Heart right ventricle (tissue), 16 donors: ENCODE results near the gene ELANE. TPM values are rescaled to one million over a fixed set of nuclear protein-coding genes. Genes with fewer than 3 reads are reported as not detected.

Experiments
- ATAC-seq, 8 donors: fragments of 200-7000 bp; cut with Tn5 transposase; one replicate each; pipeline ENCODE4 v1.9.1; 2020; ENCODE audit warnings: mild to moderate bottlenecking in 8 of 8, moderate library complexity in 8 of 8, moderate number of reproducible peaks in 1 of 8
- DNase-seq, 2 donors: peaks; one replicate each; pipeline ENCODE4 v3.0.0-alpha.2; 2020
- H3K27ac ChIP-seq, 10 donors: fragments of 200-600 bp; sonication (generic) in 2 of 10; one replicate each; pipeline versions ENCODE4 v1.5.0 to v1.8.0; 2020 to 2022; ENCODE audit warnings: mild to moderate bottlenecking in 3 of 10
- H3K27me3 ChIP-seq, 7 donors: fragments of 200-600 bp; one replicate each; pipeline ENCODE4 v1.8.0; 2021 to 2022; ENCODE audit warnings: mild to moderate bottlenecking in 2 of 7
- H3K36me3 ChIP-seq, 9 donors: fragments of 200-600 bp; sonication (generic) in 1 of 9; one replicate each; pipeline versions ENCODE4 v1.5.0 to v1.8.0; 2020 to 2022; ENCODE audit warnings: mild to moderate bottlenecking in 2 of 9
- H3K4me1 ChIP-seq, 9 donors: fragments of 200-600 bp; sonication (generic) in 1 of 9; one replicate each; pipeline versions ENCODE4 v1.5.0 to v1.8.0; 2020 to 2022; ENCODE audit warnings: mild to moderate bottlenecking in 4 of 9
- H3K4me3 ChIP-seq, 10 donors: fragments of 200-600 bp; sonication (generic) in 2 of 10; one replicate each; pipeline versions ENCODE4 v1.5.0 to v1.8.0; 2020 to 2022; ENCODE audit warnings: mild to moderate bottlenecking in 7 of 10, moderate library complexity in 2 of 10
- H3K9me3 ChIP-seq, 11 donors: fragments of 200-600 bp in 10 of 11; sonication (generic) in 2 of 11; one replicate each; pipeline versions ENCODE4 v1.5.0 to v1.8.0; 2013 to 2022; ENCODE audit warnings: mild to moderate bottlenecking in 2 of 11, control low read depth in 1 of 11, moderate library complexity in 1 of 11
- CTCF ChIP-seq, 9 donors: fragments of 200-600 bp; sonication (generic) in 2 of 9; IDR thresholded peaks; one replicate each; pipeline versions ENCODE4 v1.5.0 to v1.8.0; 2021 to 2022; ENCODE audit warnings: antibody characterized with exemption in 9 of 9, mild to moderate bottlenecking in 5 of 9, moderate library complexity in 1 of 9
- WGBS, 2 donors: extraction: QIAGEN DNeasy Blood & Tissue Kit; methylation state at CpG; one replicate each; pipeline ENCODE4 v1.1.7; 2013; ENCODE audit warnings: inconsistent platforms in 1 of 2; 5-methylcytosine and 5-hydroxymethylcytosine counted together
- intact Hi-C, 10 donors: fragments of 100-400 bp; cut with DNase I; formaldehyde crosslinking; loops; one replicate each; pipeline versions ENCODE4 v1.11.1 to v1.14.2; 2022
- polyA plus RNA-seq, 2 donors: library from polyadenylated mRNA; stranded (reverse); fragments of 200-250 nt; gene quantifications; one replicate each; pipeline ENCODE4 v1.2.3, GENCODE V29; 2013
- total RNA-seq, 10 donors: library from RNA; stranded (reverse); fragmentation: NEBNext Ultra II Directional in 3 of 10; extraction: Animal tissue kit (Norgen Biotek cat#: 25700) in 3 of 10; gene quantifications; one replicate each; pipeline versions ENCODE4 v1.2.1 to v1.2.4, GENCODE V29; 2021 to 2023
- donor health status: Arrhythmogenic right ventricular cardiomyopathy.
- donor health status: ischemic (EF 13 %, LVEDD 7.1; RV severe dilation, severe dysfunction).
- donor health status: healthy with polysubstance abuse.
- donor health status: DM: no; HTN: yes; CAD: no.
- donor health status: DM: no; HTN: no; CAD: no.
- donor health status: ischemic (EF 25% LVEDD 6.9; RV normal size, moderate dysfunction).
- donor health status: ischemic (EF 25% LVEDD 5.7; RV mildly dilated, moderate dysfunction).
- donor health status: healthy.
- donor health status: DM: yes; HTN: yes; CAD: no.
- donor health status: Ischemic cardiomyopathy.
- donor health status: ischemic (EF 35%, LVEDD 5.7; RV mildly dilated, moderate dysfunction).
- donor health status: nonischemic (EF 11% LVEDD 7.7; RV severe dilation, severe dysfunction).
- donor health status: DM: yes; HTN: yes; CAD: no.
- donor health status: PGD.
- donor health status: ischemic (EF 29% LVEDD 5.4; RV normal size, mild dysfunction).
- donor health status: nonischemic (EF 23%, LVEDD 6.1; RV moderate dilation, normal function).

Gene ELANE
- total and polyA plus RNA-seq, 12 donors: 0.26 to 5.4 (median 1.0) TPM; not detected in 3

DNA sequence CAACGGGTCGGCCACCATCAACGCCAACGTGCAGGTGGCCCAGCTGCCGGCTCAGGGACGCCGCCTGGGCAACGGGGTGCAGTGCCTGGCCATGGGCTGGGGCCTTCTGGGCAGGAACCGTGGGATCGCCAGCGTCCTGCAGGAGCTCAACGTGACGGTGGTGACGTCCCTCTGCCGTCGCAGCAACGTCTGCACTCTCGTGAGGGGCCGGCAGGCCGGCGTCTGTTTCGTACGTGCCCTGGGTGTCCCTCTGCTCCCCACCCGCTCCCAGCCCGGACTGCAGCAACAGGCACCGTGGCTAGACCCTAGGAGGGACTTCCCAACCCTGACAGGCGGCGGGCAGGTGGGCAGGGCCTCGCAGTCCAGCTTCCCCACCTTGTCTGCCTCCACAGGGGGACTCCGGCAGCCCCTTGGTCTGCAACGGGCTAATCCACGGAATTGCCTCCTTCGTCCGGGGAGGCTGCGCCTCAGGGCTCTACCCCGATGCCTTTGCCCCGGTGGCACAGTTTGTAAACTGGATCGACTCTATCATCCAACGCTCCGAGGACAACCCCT lies 3.5 kb downstream of the ELANE start:
- no peaks in the 10 kb centered on the region for H3K36me3 ChIP-seq
- WGBS, 2 donors: 74 to 75% methylated on average over 40 of the region's 40 CpGs
- no peak for DNase-seq
- H3K4me1 ChIP-seq: peaks cover 2 to 42% (median 9%) of the 10 kb centered on the region in 9 donors
- no peak overlapping the region for H3K27ac ChIP-seq
- no peak for TF ChIP-seq CTCF (IDR thresholded peaks at IDR 0.05)
- intact Hi-C loops: loop anchor here in 5 of 10 donors (2.0 to 10.0 kb wide), 8 partner anchors 61 to 129 kb away; partner anchors contain the start of genes WDR18 (in 2 of the 5), KISS1R (in 1 of the 5) and PTBP1 (in 1 of the 5)
- H3K9me3 ChIP-seq: no peaks in the 10 kb centered on the region
- H3K27me3 ChIP-seq: peaks cover 0 to 72% (median 51%) of the 10 kb centered on the region in 7 donors
- ATAC-seq: no peak
- H3K4me3 ChIP-seq: no peak overlapping the region

GRCh38 chr19:858284-858683 lies 6.2 kb downstream of the ELANE start:
- H3K4me1 ChIP-seq: peaks cover 0 to 35% (median 7%) of the 10 kb centered on the region in 9 donors
- TF ChIP-seq CTCF (IDR thresholded peaks at IDR 0.05): no peak
- H3K27me3 ChIP-seq: peaks cover 0 to 62% (median 44%) of the 10 kb centered on the region in 7 donors
- H3K4me3 ChIP-seq: no peak overlapping the region
- 77 to 81% methylated on average over 9 of the region's 9 CpGs for WGBS, 2 donors
- H3K36me3 ChIP-seq: no peaks in the 10 kb centered on the region
- ATAC-seq: no peak
- H3K9me3 ChIP-seq: no peaks in the 10 kb centered on the region
- H3K27ac ChIP-seq: peak overlapping the region in 2 of 10 donors; percentile 74 to 79
- intact Hi-C loops: loop anchor here in 5 of 10 donors (5.0 to 10.0 kb wide), 7 partner anchors 59 to 127 kb away; partner anchors contain the start of genes WDR18 (in 2 of the 5), KISS1R (in 1 of the 5) and PTBP1 (in 1 of the 5)
- DNase-seq: no peak

- intact Hi-C loops: loop anchor here in 5 of 10 donors (5.0 to 10.0 kb wide), 7 partner anchors 58 to 126 kb away; partner anchors contain the start of genes WDR18 (in 2 of the 5), KISS1R (in 1 of the 5) and PTBP1 (in 1 of the 5)
- Histone ChIP-seq H3K27me3 (peaks cover 0 to 58% (median 39%) of the 10 kb centered on the region in 7 donors), H3K9me3 (no peaks in the 10 kb centered on the region), H3K36me3 (no peaks in the 10 kb centered on the region), H3K4me3 (peak within 1 kb of the TSS; percentile 16 to 57 (median 46)), H3K27ac (peak within 1 kb of the TSS; percentile 8 to 86 (median 78)), H3K4me1 (peaks cover 0 to 44% (median 10%) of the 10 kb centered on the region in 9 donors)
- WGBS, 2 donors: 41 to 48% methylated on average over 24 of the region's 24 CpGs
- TF ChIP-seq CTCF (IDR thresholded peaks at IDR 0.05): no peak
- ATAC-seq (peak; percentile 56 to 72 (median 64)), DNase-seq (peak in 1 of 2 donors; percentile 81)
Observed at GRCh38 chr19:858868-859843, 7.1 kb downstream of the ELANE start, which contains the start of gene CFD. Gene CFD, plus strand, starts transcription at chr19:859664. Its CDS starts 26 bp downstream, at chr19:859690.
